ENCODE data around the gene RHOT2. TPM values are rescaled to one million over a fixed set of nuclear protein-coding genes. Genes with fewer than 3 reads are reported as not detected.
A peak's percentile ranks its signal among the peaks of the same experiment; 100 is the strongest.

Gene RHOT2
- total and polyA plus RNA-seq, 7 experiments from 2014 or later = 32.7 to 232 (median 177) TPM

- no peak overlapping the region for H3K4me3 ChIP-seq (ENCODE audit: low read length)
- no peaks in the 10 kb centered on the region for H3K9me3 ChIP-seq (ENCODE audit: control insufficient read depth in 2 of 3, low read length in 3 of 3)
- H3K4me3 Mint-ChIP-seq = no peak overlapping the region
- peaks cover 8 to 14% of the 10 kb centered on the region in 2 donors for H3K4me1 ChIP-seq (ENCODE audit: control insufficient read depth in 2 of 2, insufficient read depth in 2 of 2, low read length in 2 of 2)
- no peaks in the 10 kb centered on the region for H3K36me3 Mint-ChIP-seq
- peaks cover 4 to 22% of the 10 kb centered on the region in 2 donors for H3K27me3 ChIP-seq (ENCODE audit: control insufficient read depth in 2 of 2, insufficient read depth in 2 of 2, low read length in 2 of 2)
- H3K9me3 Mint-ChIP-seq = peaks cover 0 to 2% (median 0%) of the 10 kb centered on the region in 11 donors
- H3K36me3 ChIP-seq (ENCODE audit: control insufficient read depth in 2 of 3, insufficient read depth in 3 of 3, low read length in 3 of 3) = no peaks in the 10 kb centered on the region
- peaks cover 23 to 67% (median 28%) of the 10 kb centered on the region in 5 donors for H3K27me3 Mint-ChIP-seq
- intact Hi-C loops (cut with micrococcal nuclease) = loop anchor here in 1 of 2 donors (5.0 kb wide), 1 partner anchor 483 kb away; no protein-coding TSS in a partner anchor
- no peak overlapping the region for H3K27ac ChIP-seq (ENCODE audit: low read depth, low read length)
- POLR2A ChIA-PET = interaction anchor here (1.1 kb wide), 1 partner anchor 9 kb away, joined by 5 read pairs; no protein-coding TSS in a partner anchor
- no peak for DNase-seq
- CTCF ChIA-PET = no interaction called here
- ATAC-seq = no peak
- peaks cover 0 to 7% (median 1%) of the 10 kb centered on the region in 7 donors for H3K4me1 Mint-ChIP-seq
- no peak overlapping the region for H3K27ac Mint-ChIP-seq
These were observed 36.8 kb downstream of the RHOT2 start for GRCh38 chr16:704552-705380.

DNA sequence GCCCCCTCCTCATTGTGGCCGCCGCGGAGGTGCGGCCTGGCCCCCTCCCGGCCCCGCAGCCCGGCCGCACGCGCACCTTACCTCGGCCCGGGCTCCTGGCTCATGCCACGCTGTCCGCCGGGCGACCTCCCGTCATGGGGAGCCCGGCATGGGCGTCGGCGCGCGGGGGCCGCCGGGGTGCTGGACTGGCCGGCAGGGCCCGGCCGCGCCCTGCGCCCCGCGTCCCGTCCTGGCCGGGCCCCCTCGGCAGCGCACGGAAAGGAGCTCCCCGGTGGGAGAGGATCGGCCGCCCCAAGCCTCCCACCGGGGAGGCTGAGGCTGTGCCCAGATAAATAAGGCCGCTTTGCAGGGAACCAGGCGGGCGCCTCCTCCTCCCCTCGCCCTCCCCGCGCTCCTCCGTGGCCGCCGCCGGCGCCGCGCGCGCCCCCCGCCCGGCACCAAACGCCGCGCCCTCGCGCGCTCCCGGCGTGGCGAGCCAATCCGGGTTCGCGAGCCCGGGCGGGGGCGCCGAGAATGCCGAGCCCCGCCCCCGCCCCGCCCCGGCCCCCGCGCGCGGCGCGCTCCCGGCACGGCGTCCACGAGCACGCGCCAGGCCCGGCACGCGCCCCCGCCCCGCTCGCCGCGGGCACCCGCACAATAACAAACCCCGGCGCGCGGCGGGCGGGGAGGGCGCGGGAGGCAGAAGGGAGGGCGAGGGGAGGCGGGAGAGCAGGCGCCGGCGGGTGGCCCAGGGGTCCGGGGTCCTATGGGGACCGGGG is 37.7 kb downstream of the RHOT2 start, which contains the start of gene FBXL16:
FBXL16 (minus strand) TSS at position 371 of the 758 bp plus-strand sequence. CDS start 8,396 bp downstream, outside the sequence.
- Mint-ChIP-seq H3K36me3 (no peaks in the 10 kb centered on the region), H3K27ac (no peak within 1 kb of the TSS), H3K9me3 (peaks cover 0 to 2% (median 0%) of the 10 kb centered on the region in 11 donors), H3K27me3 (peaks cover 23 to 64% (median 28%) of the 10 kb centered on the region in 5 donors), H3K4me1 (peaks cover 0 to 4% (median 1%) of the 10 kb centered on the region in 7 donors), H3K4me3 (peak within 1 kb of the TSS in 7 of 10 donors; percentile 21 to 72 (median 38))
- intact Hi-C loops (cut with micrococcal nuclease) = no loop called here
- POLR2A ChIA-PET = no interaction called here
- Histone ChIP-seq H3K9me3 (ENCODE audit: control insufficient read depth in 2 of 3, low read length in 3 of 3) (no peaks in the 10 kb centered on the region), H3K4me1 (ENCODE audit: control insufficient read depth in 2 of 2, insufficient read depth in 2 of 2, low read length in 2 of 2) (peaks cover 0 to 8% of the 10 kb centered on the region in 2 donors), H3K4me3 (ENCODE audit: low read length) (no peak within 1 kb of the TSS), H3K36me3 (ENCODE audit: control insufficient read depth in 2 of 3, insufficient read depth in 3 of 3, low read length in 3 of 3) (no peaks in the 10 kb centered on the region), H3K27ac (ENCODE audit: low read depth, low read length) (no peak within 1 kb of the TSS), H3K27me3 (ENCODE audit: control insufficient read depth in 2 of 2, insufficient read depth in 2 of 2, low read length in 2 of 2) (peaks cover 4 to 22% of the 10 kb centered on the region in 2 donors)
- CTCF ChIA-PET = no interaction called here
- DNase-seq (no peak), ATAC-seq (peak; percentile 28)

- Mint-ChIP-seq H3K4me1 (peaks cover 0 to 4% (median 1%) of the 10 kb centered on the region in 7 donors), H3K9me3 (peaks cover 0 to 2% (median 0%) of the 10 kb centered on the region in 11 donors), H3K4me3 (peak overlapping the region in 7 of 10 donors; percentile 21 to 72 (median 38)), H3K27me3 (peaks cover 23 to 59% (median 31%) of the 10 kb centered on the region in 5 donors), H3K27ac (no peak overlapping the region), H3K36me3 (no peaks in the 10 kb centered on the region)
- Histone ChIP-seq H3K27me3 (ENCODE audit: control insufficient read depth in 2 of 2, insufficient read depth in 2 of 2, low read length in 2 of 2) (peaks cover 4 to 22% of the 10 kb centered on the region in 2 donors), H3K36me3 (ENCODE audit: control insufficient read depth in 2 of 3, insufficient read depth in 3 of 3, low read length in 3 of 3) (no peaks in the 10 kb centered on the region), H3K9me3 (ENCODE audit: control insufficient read depth in 2 of 3, low read length in 3 of 3) (no peaks in the 10 kb centered on the region), H3K4me1 (ENCODE audit: control insufficient read depth in 2 of 2, insufficient read depth in 2 of 2, low read length in 2 of 2) (no peaks in the 10 kb centered on the region), H3K27ac (ENCODE audit: low read depth, low read length) (no peak overlapping the region), H3K4me3 (ENCODE audit: low read length) (no peak overlapping the region)
- CTCF ChIA-PET = interaction anchor here (0.6 kb wide), 1 partner anchor 87 kb away, joined by 3 read pairs; no protein-coding TSS in a partner anchor
- ATAC-seq = no peak
- DNase-seq = no peak
- intact Hi-C loops (cut with micrococcal nuclease) = no loop called here
- POLR2A ChIA-PET = interaction anchor here (1.6 to 2.3 kb wide), 2 partner anchors 11 to 13 kb away, joined by 4 to 8 read pairs; no protein-coding TSS in a partner anchor
These were observed 38.5 kb downstream of the RHOT2 start for GRCh38 chr16:706189-707061.

DNA sequence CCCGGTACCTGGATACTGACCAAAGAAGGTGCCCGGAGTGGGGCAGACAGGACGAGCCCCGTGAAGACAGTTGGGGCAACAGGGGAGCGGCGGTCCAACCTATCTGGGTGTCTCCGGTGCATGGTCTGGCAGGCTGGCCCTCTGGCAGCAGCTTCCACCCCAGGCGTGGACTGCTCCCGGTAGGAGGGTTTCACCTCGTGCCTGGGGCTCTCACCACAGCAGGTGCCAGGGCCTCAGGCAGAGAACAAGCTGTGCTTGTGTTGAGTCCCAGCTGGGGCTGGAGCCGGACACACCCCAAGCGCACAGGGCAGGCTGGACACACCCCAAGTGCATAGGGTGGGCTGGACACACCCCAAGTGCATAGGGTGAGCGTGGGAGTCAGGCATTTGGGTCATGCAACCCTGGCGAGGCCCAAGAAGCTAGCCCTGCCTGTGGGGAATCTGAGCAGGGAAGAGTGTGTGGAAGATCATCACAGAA is 39.2 kb downstream of the RHOT2 start:
- Mint-ChIP-seq H3K36me3 (no peaks in the 10 kb centered on the region), H3K9me3 (peaks cover 0 to 2% (median 0%) of the 10 kb centered on the region in 11 donors), H3K27me3 (peaks cover 22 to 52% (median 30%) of the 10 kb centered on the region in 5 donors), H3K4me3 (peak overlapping the region in 3 of 10 donors; percentile 23 to 72 (median 66)), H3K4me1 (peaks cover 0 to 4% (median 1%) of the 10 kb centered on the region in 7 donors), H3K27ac (no peak overlapping the region)
- DNase-seq (no peak), ATAC-seq (no peak)
- H3K27ac ChIP-seq (ENCODE audit: low read depth, low read length) = no peak overlapping the region
- H3K4me3 ChIP-seq (ENCODE audit: low read length) = no peak overlapping the region
- ChIA-PET CTCF (interaction anchor here (0.6 kb wide), 1 partner anchor 86 kb away, joined by 3 read pairs; no protein-coding TSS in a partner anchor), POLR2A (interaction anchor here (0.8 to 2.3 kb wide), 3 partner anchors 11 to 26 kb away, joined by 3 to 8 read pairs (median 4); partner anchors contain the start of gene STUB1)
- H3K4me1 ChIP-seq (ENCODE audit: control insufficient read depth in 2 of 2, insufficient read depth in 2 of 2, low read length in 2 of 2) = no peaks in the 10 kb centered on the region
- no peaks in the 10 kb centered on the region for H3K9me3 ChIP-seq (ENCODE audit: control insufficient read depth in 2 of 3, low read length in 3 of 3)
- peaks cover 4 to 21% of the 10 kb centered on the region in 2 donors for H3K27me3 ChIP-seq (ENCODE audit: control insufficient read depth in 2 of 2, insufficient read depth in 2 of 2, low read length in 2 of 2)
- H3K36me3 ChIP-seq (ENCODE audit: control insufficient read depth in 2 of 3, insufficient read depth in 3 of 3, low read length in 3 of 3) = no peaks in the 10 kb centered on the region
- intact Hi-C loops (cut with micrococcal nuclease) = no loop called here

GRCh38 chr16:708019-708418 is 40.1 kb downstream of the RHOT2 start:
- CTCF ChIA-PET = no interaction called here
- Mint-ChIP-seq H3K27me3 (peaks cover 17 to 48% (median 24%) of the 10 kb centered on the region in 5 donors), H3K4me1 (peaks cover 0 to 4% (median 4%) of the 10 kb centered on the region in 7 donors), H3K36me3 (no peaks in the 10 kb centered on the region), H3K27ac (peak overlapping the region in 1 of 9 donors; percentile 38), H3K4me3 (peak overlapping the region in 1 of 10 donors; percentile 39), H3K9me3 (peaks cover 0 to 2% (median 0%) of the 10 kb centered on the region in 11 donors)
- H3K36me3 ChIP-seq (ENCODE audit: control insufficient read depth in 2 of 3, insufficient read depth in 3 of 3, low read length in 3 of 3) = no peaks in the 10 kb centered on the region
- H3K27ac ChIP-seq (ENCODE audit: low read depth, low read length) = no peak overlapping the region
- H3K4me1 ChIP-seq (ENCODE audit: control insufficient read depth in 2 of 2, insufficient read depth in 2 of 2, low read length in 2 of 2) = no peaks in the 10 kb centered on the region
- H3K9me3 ChIP-seq (ENCODE audit: control insufficient read depth in 2 of 3, low read length in 3 of 3) = no peaks in the 10 kb centered on the region
- intact Hi-C loops (cut with micrococcal nuclease) = no loop called here
- H3K4me3 ChIP-seq (ENCODE audit: low read length) = no peak overlapping the region
- no peak for DNase-seq
- peaks cover 4 to 20% of the 10 kb centered on the region in 2 donors for H3K27me3 ChIP-seq (ENCODE audit: control insufficient read depth in 2 of 2, insufficient read depth in 2 of 2, low read length in 2 of 2)
- ATAC-seq = no peak
- POLR2A ChIA-PET = interaction anchor here (0.8 to 2.3 kb wide), 2 partner anchors 12 to 27 kb away, joined by 3 to 8 read pairs; partner anchors contain the start of gene STUB1

Data from naive thymus-derived CD4-positive, alpha-beta T cell (primary cell).